ENCODE data around the gene ABCC5.

DNA sequence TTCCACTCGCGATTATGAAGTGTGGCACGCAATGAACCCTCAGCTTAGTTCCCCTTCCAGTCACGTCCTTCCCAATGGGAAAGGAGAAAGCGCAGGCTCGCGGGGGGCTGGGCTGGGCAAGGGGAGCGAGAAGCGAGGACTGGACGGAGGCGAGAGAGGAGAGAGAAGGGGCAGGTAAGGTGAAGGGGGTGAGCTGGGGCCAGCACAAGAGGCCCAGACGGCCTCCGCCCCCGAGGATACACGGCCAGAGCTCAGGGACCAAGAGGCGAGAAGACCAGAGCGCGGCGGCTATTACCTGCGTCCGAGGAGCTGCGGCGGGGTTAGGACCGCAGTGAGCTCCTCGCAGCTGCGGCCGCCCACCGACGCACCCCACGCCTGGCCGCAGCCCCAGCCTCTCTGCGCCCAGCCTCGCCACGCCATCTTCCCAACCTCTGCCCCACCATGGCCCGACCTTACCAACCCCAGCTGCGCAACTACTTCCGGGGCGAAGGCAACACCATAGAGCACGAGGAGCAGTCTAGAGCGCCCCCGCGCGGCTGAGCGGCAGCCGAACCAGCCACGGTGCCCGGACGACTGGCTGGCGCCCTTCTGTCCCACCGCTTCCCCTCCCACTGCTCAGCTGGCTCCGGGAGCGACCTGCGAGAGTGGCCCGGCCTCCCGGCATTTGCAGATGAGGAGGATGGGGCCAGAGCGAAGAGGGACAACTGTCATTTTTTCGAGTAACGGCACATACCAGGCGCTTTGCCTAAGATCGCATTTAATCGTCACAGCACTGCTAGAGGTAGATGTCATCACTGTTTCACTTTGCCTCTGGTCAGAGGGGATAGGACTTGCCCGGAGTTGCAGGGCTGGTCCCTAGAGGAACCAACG is 133.0 kb downstream of the ABCC5 start, which contains the start of gene PARL:
- TF ChIP-seq, protein P1, sequence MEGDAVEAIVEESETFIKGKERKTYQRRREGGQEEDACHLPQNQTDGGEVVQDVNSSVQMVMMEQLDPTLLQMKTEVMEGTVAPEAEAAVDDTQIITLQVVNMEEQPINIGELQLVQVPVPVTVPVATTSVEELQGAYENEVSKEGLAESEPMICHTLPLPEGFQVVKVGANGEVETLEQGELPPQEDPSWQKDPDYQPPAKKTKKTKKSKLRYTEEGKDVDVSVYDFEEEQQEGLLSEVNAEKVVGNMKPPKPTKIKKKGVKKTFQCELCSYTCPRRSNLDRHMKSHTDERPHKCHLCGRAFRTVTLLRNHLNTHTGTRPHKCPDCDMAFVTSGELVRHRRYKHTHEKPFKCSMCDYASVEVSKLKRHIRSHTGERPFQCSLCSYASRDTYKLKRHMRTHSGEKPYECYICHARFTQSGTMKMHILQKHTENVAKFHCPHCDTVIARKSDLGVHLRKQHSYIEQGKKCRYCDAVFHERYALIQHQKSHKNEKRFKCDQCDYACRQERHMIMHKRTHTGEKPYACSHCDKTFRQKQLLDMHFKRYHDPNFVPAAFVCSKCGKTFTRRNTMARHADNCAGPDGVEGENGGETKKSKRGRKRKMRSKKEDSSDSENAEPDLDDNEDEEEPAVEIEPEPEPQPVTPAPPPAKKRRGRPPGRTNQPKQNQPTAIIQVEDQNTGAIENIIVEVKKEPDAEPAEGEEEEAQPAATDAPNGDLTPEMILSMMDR (IDR thresholded peaks at IDR 0.05), result peak; percentile 90
- TF ChIP-seq, protein P2, sequence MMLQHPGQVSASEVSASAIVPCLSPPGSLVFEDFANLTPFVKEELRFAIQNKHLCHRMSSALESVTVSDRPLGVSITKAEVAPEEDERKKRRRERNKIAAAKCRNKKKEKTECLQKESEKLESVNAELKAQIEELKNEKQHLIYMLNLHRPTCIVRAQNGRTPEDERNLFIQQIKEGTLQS (CRISPR knock-in tag; conservative IDR thresholded peaks at IDR 0.05), result no peak
- TF ChIP-seq ZNF263 (CRISPR knock-in tag; IDR thresholded peaks at IDR 0.05; ENCODE audit: low read depth) (no peak), TCF7 (CRISPR knock-in tag; IDR thresholded peaks at IDR 0.05; ENCODE audit: low read depth) (no peak), GABPB1 (CRISPR knock-in tag; IDR thresholded peaks at IDR 0.05) (peak; percentile 97), CREM (CRISPR knock-in tag; IDR thresholded peaks at IDR 0.05) (no peak), NR3C1 (CRISPR knock-in tag; conservative IDR thresholded peaks at IDR 0.05; ENCODE audit: low read depth) (peak; percentile 88; the same call in 1 of the 2 replicates), GTF2I (CRISPR knock-in tag; conservative IDR thresholded peaks at IDR 0.05) (no peak), FOXJ3 (CRISPR knock-in tag; IDR thresholded peaks at IDR 0.05; ENCODE audit: borderline replicate concordance) (no peak), SMAD3 (CRISPR knock-in tag; IDR thresholded peaks at IDR 0.05; ENCODE audit: borderline replicate concordance) (peak; percentile 89; the same call in 1 of the 2 replicates)
- TF ChIP-seq, protein P3, sequence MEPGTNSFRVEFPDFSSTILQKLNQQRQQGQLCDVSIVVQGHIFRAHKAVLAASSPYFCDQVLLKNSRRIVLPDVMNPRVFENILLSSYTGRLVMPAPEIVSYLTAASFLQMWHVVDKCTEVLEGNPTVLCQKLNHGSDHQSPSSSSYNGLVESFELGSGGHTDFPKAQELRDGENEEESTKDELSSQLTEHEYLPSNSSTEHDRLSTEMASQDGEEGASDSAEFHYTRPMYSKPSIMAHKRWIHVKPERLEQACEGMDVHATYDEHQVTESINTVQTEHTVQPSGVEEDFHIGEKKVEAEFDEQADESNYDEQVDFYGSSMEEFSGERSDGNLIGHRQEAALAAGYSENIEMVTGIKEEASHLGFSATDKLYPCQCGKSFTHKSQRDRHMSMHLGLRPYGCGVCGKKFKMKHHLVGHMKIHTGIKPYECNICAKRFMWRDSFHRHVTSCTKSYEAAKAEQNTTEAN (CRISPR knock-in tag; IDR thresholded peaks at IDR 0.05), result peak; percentile 65; the same call in 1 of the 2 replicates
- TF ChIP-seq, protein P4, sequence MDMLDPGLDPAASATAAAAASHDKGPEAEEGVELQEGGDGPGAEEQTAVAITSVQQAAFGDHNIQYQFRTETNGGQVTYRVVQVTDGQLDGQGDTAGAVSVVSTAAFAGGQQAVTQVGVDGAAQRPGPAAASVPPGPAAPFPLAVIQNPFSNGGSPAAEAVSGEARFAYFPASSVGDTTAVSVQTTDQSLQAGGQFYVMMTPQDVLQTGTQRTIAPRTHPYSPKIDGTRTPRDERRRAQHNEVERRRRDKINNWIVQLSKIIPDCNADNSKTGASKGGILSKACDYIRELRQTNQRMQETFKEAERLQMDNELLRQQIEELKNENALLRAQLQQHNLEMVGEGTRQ (CRISPR knock-in tag; IDR thresholded peaks at IDR 0.05), result peak; percentile 65
- TF ChIP-seq, protein P5, sequence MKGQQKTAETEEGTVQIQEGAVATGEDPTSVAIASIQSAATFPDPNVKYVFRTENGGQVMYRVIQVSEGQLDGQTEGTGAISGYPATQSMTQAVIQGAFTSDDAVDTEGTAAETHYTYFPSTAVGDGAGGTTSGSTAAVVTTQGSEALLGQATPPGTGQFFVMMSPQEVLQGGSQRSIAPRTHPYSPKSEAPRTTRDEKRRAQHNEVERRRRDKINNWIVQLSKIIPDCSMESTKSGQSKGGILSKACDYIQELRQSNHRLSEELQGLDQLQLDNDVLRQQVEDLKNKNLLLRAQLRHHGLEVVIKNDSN (CRISPR knock-in tag; IDR thresholded peaks at IDR 0.05), result peak; percentile 27; the same call in 1 of the 2 replicates
- TF ChIP-seq, protein P6, sequence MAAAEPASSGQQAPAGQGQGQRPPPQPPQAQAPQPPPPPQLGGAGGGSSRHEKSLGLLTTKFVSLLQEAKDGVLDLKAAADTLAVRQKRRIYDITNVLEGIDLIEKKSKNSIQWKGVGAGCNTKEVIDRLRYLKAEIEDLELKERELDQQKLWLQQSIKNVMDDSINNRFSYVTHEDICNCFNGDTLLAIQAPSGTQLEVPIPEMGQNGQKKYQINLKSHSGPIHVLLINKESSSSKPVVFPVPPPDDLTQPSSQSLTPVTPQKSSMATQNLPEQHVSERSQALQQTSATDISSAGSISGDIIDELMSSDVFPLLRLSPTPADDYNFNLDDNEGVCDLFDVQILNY (CRISPR knock-in tag; IDR thresholded peaks at IDR 0.05), result no peak

Measured in WTC11 (cell line).